ENCODE data around the gene SCARF2.
"Not testable (repeated sequence)": the region's sequence is repeated elsewhere in the genome, so short reads cannot be mapped to it uniquely, and the experiment has no call there.

Gene SCARF2

GRCh38 chr22:20378684-20379083 is 58.9 kb downstream of the SCARF2 start:
- not testable (repeated sequence) for H3K27me3 ChIP-seq (ENCODE audit: control insufficient read depth in 1 of 2, insufficient read depth in 2 of 2, low read length in 2 of 2); H3K9ac ChIP-seq (ENCODE audit: low read length); H3K36me3 ChIP-seq (ENCODE audit: insufficient read depth, low read length); H3K4me3 ChIP-seq (ENCODE audit: low read depth in 1 of 2, low read length in 2 of 2); H3K9me3 ChIP-seq (ENCODE audit: low read length); H3K4me1 ChIP-seq (ENCODE audit: insufficient read depth, low read length); H3K27ac ChIP-seq (ENCODE audit: low read depth, low read length)

- H3K9ac ChIP-seq (ENCODE audit: low read length), result no peak overlapping the region
- H3K27me3 ChIP-seq (ENCODE audit: control insufficient read depth in 1 of 2, insufficient read depth in 2 of 2, low read length in 2 of 2), result no peaks in the 10 kb centered on the region
- no peaks in the 10 kb centered on the region for H3K9me3 ChIP-seq (ENCODE audit: low read length)
- no peaks in the 10 kb centered on the region for H3K36me3 ChIP-seq (ENCODE audit: insufficient read depth, low read length)
- H3K4me1 ChIP-seq (ENCODE audit: insufficient read depth, low read length), result no peaks in the 10 kb centered on the region
- no peak overlapping the region for H3K27ac ChIP-seq (ENCODE audit: low read depth, low read length)
- no peak overlapping the region for H3K4me3 ChIP-seq (ENCODE audit: low read depth in 1 of 2, low read length in 2 of 2)
Measured at GRCh38 chr22:20378110-20378509, 59.5 kb downstream of the SCARF2 start.

DNA sequence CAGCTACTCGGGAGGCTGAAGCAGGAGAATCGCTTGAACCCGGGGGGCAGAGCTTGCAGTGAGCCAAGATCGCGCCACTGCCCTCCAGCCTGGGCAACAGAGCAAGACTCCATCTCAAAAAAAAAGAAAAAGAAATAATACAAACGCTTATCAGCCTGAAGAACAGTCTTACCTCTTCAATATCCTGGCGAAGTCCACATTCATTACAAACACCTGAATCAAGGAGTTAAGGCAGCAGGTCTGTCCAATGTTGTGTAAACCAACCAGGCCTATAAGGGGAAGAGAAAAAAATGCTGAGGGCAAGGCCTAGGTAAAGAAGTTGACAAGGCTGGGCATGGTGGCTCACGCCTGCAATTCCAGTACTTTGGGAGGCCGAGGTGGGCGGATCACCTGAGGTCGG is 60.6 kb downstream of the SCARF2 start:
- H3K27me3 ChIP-seq (ENCODE audit: control insufficient read depth in 1 of 2, insufficient read depth in 2 of 2, low read length in 2 of 2); H3K9me3 ChIP-seq (ENCODE audit: low read length); H3K4me3 ChIP-seq (ENCODE audit: low read depth in 1 of 2, low read length in 2 of 2); H3K27ac ChIP-seq (ENCODE audit: low read depth, low read length); H3K36me3 ChIP-seq (ENCODE audit: insufficient read depth, low read length); H3K4me1 ChIP-seq (ENCODE audit: insufficient read depth, low read length); H3K9ac ChIP-seq (ENCODE audit: low read length): not testable (repeated sequence)

DNA sequence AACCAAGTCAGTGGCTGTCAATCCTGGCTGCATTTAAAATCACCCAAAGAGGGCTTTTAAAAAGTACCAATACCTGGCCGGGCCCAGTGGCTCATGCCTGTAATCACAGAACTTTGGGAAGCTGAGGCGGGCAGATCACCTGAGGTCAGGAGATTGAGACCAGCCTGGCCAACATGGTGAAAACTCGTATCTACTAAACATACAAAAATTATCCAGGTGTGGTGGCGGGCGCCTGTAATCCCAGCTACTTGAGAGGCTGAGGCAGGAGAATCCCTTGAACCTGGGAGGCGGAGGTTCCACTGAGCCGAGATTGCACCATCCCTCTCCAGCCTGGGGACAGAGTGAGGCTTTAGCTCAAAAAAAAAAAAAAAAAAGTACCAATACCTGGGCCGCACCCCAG is 61.3 kb downstream of the SCARF2 start:
- H3K27ac ChIP-seq (ENCODE audit: low read depth, low read length); H3K4me1 ChIP-seq (ENCODE audit: insufficient read depth, low read length); H3K4me3 ChIP-seq (ENCODE audit: low read depth in 1 of 2, low read length in 2 of 2); H3K9me3 ChIP-seq (ENCODE audit: low read length); H3K27me3 ChIP-seq (ENCODE audit: control insufficient read depth in 1 of 2, insufficient read depth in 2 of 2, low read length in 2 of 2); H3K36me3 ChIP-seq (ENCODE audit: insufficient read depth, low read length); H3K9ac ChIP-seq (ENCODE audit: low read length): not testable (repeated sequence)

Data from muscle layer of colon (tissue), 2 donors.